Cardiac fibroblast (primary cell): Measurements from ENCODE around the gene CENPX.
A peak's percentile ranks its signal among the peaks of the same experiment; 100 is the strongest.

Experiments used
- DNase-seq, 2 donors: peaks; one replicate each; pipeline versions ENCODE4 v3.0.0 to v3.0.0-alpha.2; 2010; ENCODE audit warnings: low read depth in 2 of 2
- H3K4me3 ChIP-seq, 2 donors: replicated peaks in 1 of 2; 1 replicate in 1 of 2; 2 replicates in 1 of 2; pipeline ENCODE4 v1.5.1; 2011; ENCODE audit warnings: low read depth in 2 of 2, low read length in 2 of 2, mild to moderate bottlenecking in 2 of 2, moderate library complexity in 1 of 2
- CTCF ChIP-seq: IDR thresholded peaks from one replicate; pipeline ENCODE4 v1.5.1; 2011; ENCODE audit warnings: low read depth, mild to moderate bottlenecking, low read length, inconsistent platforms

The CENPX gene

GRCh38 chr17:82022310-82022980 lies at the start of gene CENPX:
TSS of gene CENPX (minus strand) at chr17:82022878. CDS start at chr17:82022861, 17 bp downstream.
- no peak for DNase-seq
- peak within 1 kb of the TSS; percentile 73 to 94 for H3K4me3 ChIP-seq
- TF ChIP-seq CTCF, result no peak

GRCh38 chr17:82070611-82071010 lies 47.9 kb upstream of the CENPX start:
- no peak overlapping the region for H3K4me3 ChIP-seq
- no peak for TF ChIP-seq CTCF
- DNase-seq, result no peak

GRCh38 chr17:82065638-82066303 lies 43.1 kb upstream of the CENPX start, which contains the start of gene DUS1L:
TSS of gene DUS1L (minus strand) at chr17:82065804. CDS start at chr17:82065059, 745 bp downstream.
- peak; percentile 54 to 67 for DNase-seq
- peak within 1 kb of the TSS; percentile 78 to 86 for H3K4me3 ChIP-seq
- no peak for TF ChIP-seq CTCF

- no peak for TF ChIP-seq CTCF
- H3K4me3 ChIP-seq, result peak overlapping the region; percentile 78 to 86
- no peak for DNase-seq
Measured at GRCh38 chr17:82065193-82065637, 42.5 kb upstream of the CENPX start.

GRCh38 chr17:82064433-82065192 lies 41.9 kb upstream of the CENPX start:
- no peak for TF ChIP-seq CTCF
- no peak for DNase-seq
- peak overlapping the region; percentile 78 to 86 for H3K4me3 ChIP-seq

GRCh38 chr17:82063424-82064415 lies 41.0 kb upstream of the CENPX start:
- no peak for DNase-seq
- H3K4me3 ChIP-seq, result peak overlapping the region in 1 of 2 donors; percentile 86
- TF ChIP-seq CTCF, result no peak
